Measurements from ENCODE around the gene TPD52L2.

TPD52L2 gene

DNA sequence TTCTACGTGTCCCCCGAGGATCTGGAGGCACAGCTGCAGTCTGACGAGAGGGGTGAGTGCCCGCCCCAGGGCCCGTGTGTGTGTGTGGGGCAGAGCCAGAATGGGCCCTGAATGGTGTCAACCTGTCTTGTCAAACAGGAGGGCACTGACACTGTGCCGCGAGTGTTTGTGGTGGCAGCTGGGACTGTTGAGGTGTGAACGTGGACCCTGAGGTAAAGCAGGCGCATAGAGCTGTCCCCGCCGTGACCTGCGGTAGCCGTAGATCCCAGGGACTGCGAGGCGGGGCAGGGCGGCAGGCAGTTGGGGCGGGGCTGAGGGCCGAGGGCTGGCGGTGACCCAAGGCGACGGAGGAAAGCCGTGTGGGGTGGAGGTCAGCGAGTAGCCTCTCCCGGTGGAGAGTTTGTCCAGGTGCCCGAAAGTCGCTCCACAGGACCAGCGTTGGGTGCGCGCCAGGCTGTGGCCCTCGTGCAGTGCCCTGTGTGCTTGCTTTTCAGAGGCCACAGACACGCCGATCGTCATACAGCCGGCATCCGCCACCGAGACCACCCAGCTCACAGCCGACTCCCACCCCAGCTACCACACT is 66.0 kb downstream of the TPD52L2 start:
- no peak for DNase-seq (ENCODE audit: low read depth)

DNA sequence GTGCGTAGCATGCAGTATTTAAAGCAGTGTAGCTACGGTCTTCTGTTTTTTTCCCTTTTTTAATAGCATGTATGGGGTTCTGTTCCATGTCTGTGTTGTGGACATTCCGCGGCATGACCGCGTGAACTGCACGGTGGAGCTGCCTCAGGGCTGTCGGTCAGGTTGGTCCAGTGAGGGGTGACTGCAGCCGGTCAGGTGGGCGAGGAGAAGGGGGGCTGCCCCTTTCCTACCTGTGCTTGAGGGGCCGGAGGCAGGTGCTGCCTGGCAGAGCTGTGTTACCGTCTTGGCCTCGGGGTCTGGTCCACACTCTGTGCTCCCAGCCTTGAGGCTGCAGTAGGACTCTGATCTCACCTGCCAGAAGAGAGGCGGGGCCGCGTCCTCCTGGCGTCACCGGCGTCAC is 66.7 kb downstream of the TPD52L2 start:
- DNase-seq (ENCODE audit: low read depth), result no peak
- no peaks in the 10 kb centered on the region for H3K9me3 ChIP-seq (ENCODE audit: control insufficient read depth, low read length)
- H3K4me1 ChIP-seq (ENCODE audit: control insufficient read depth, insufficient read depth, low read length), result no peaks in the 10 kb centered on the region
- no peak overlapping the region for H3K9ac ChIP-seq (ENCODE audit: low read length)
- H3K36me3 ChIP-seq (ENCODE audit: control insufficient read depth, insufficient read depth, low read length, severe bottlenecking), result peaks cover 87% of the 10 kb centered on the region
- H3K4me3 ChIP-seq (ENCODE audit: low read length), result no peak overlapping the region
- H3K27me3 ChIP-seq (replicated peaks; ENCODE audit: control insufficient read depth, insufficient read depth, low read length), result no peaks in the 10 kb centered on the region

More for the DNA sequence above, 66.0 kb downstream of the TPD52L2 start:
- Histone ChIP-seq H3K9me3 (ENCODE audit: control insufficient read depth, low read length) (no peaks in the 10 kb centered on the region), H3K4me3 (ENCODE audit: low read length) (no peak overlapping the region), H3K36me3 (ENCODE audit: control insufficient read depth, insufficient read depth, low read length, severe bottlenecking) (peaks cover 87% of the 10 kb centered on the region), H3K4me1 (ENCODE audit: control insufficient read depth, insufficient read depth, low read length) (no peaks in the 10 kb centered on the region), H3K9ac (ENCODE audit: low read length) (no peak overlapping the region), H3K27me3 (replicated peaks; ENCODE audit: control insufficient read depth, insufficient read depth, low read length) (no peaks in the 10 kb centered on the region)

DNA sequence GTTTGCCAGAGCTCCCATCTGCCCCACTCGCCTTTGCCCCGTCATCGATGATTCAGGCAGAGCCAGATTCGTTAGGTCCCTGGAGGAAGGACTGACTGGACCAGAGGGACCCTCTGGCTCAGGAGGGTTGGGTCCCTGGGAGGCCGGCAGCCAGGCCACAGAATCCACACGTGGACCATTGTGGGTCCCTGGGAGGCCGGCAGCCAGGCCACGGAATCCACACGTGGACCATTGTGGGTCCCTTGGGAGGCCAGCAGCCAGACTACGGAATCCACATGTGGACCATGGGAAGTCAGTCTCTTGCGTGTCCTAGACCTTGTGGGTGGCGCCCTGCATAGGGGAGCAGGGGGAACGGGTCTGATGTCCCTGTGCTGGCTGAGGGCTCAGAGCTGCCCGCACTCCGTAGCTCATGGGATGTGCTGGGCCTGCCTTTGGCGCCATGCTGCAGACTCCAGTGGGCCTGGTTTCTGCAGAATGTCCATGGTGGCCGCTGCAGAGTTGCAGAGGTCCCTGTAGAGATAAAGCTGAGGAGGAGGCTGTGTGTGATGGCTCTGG is 67.6 kb downstream of the TPD52L2 start:
- Histone ChIP-seq H3K9ac (ENCODE audit: low read length) (no peak overlapping the region), H3K36me3 (ENCODE audit: control insufficient read depth, insufficient read depth, low read length, severe bottlenecking) (peaks cover 84% of the 10 kb centered on the region), H3K9me3 (ENCODE audit: control insufficient read depth, low read length) (no peaks in the 10 kb centered on the region), H3K4me1 (ENCODE audit: control insufficient read depth, insufficient read depth, low read length) (no peaks in the 10 kb centered on the region), H3K4me3 (ENCODE audit: low read length) (no peak overlapping the region), H3K27me3 (replicated peaks; ENCODE audit: control insufficient read depth, insufficient read depth, low read length) (no peaks in the 10 kb centered on the region)
- no peak for DNase-seq (ENCODE audit: low read depth)

DNA sequence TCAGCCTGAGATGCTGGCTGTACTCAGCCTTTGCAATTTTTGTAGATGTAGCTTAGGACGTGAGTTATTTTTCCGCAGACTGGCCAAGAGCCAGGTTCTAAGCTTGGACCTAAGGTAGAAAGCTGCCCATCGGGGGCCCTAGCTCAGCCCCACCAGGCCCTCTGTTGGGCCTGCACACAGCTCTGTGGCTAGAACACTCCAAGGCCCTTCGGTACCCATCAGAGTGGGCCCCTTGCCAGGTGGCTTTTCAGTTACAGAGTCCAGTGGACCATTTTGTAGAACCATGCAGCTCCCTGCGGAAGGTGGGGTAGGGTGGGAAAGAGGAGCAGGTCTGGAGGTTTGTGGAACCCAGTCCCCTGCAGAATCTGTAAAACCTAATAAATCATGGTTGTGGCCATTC is 68.6 kb downstream of the TPD52L2 start:
- no peaks in the 10 kb centered on the region for H3K4me1 ChIP-seq (ENCODE audit: control insufficient read depth, insufficient read depth, low read length)
- H3K9ac ChIP-seq (ENCODE audit: low read length), result no peak overlapping the region
- no peaks in the 10 kb centered on the region for H3K9me3 ChIP-seq (ENCODE audit: control insufficient read depth, low read length)
- no peaks in the 10 kb centered on the region for H3K27me3 ChIP-seq (replicated peaks; ENCODE audit: control insufficient read depth, insufficient read depth, low read length)
- no peak overlapping the region for H3K4me3 ChIP-seq (ENCODE audit: low read length)
- no peak for DNase-seq (ENCODE audit: low read depth)
- H3K36me3 ChIP-seq (ENCODE audit: control insufficient read depth, insufficient read depth, low read length, severe bottlenecking), result peaks cover 74% of the 10 kb centered on the region

DNA sequence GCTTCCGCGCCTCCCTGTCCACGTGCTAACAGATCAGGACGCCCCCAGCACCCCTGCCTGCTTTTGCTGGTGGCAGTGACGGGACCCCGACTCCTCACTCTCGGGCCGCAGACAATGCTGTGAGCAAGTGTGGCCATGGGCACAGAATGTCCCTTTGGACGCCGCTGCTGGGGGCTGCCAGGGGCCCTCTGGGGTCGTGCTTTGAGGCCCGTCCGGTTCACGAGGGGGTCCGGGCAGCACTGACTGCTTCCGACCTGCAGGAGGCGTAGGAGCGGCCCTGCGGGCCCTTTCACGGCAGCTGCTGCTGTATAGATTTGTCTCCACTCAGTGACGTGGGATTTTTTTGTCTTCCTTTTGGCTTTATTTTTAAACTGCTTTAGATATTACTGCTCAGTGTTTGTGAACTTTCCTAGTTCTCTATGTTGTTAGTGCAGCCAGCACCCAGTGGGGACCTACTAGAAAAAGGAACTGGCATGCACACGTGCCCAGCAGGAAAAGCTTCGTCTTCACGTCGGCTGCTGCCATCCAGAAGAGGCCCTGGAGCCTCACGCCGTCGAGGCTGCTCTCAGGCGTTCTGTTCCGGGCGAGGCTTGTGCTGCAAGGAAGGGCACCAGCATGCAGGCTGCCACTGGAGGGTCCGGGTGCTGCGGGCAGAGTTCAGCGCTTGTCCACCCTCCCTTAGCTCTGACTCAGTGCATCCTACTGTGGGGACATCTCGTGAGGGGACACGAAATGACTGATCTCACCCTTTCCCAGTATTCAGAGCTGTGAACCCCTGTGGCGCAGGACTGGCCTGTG is 69.4 kb downstream of the TPD52L2 start:
- no peaks in the 10 kb centered on the region for H3K4me1 ChIP-seq (ENCODE audit: control insufficient read depth, insufficient read depth, low read length)
- no peaks in the 10 kb centered on the region for H3K27me3 ChIP-seq (replicated peaks; ENCODE audit: control insufficient read depth, insufficient read depth, low read length)
- peaks cover 67% of the 10 kb centered on the region for H3K36me3 ChIP-seq (ENCODE audit: control insufficient read depth, insufficient read depth, low read length, severe bottlenecking)
- H3K4me3 ChIP-seq (ENCODE audit: low read length), result no peak overlapping the region
- H3K9me3 ChIP-seq (ENCODE audit: control insufficient read depth, low read length), result no peaks in the 10 kb centered on the region
- no peak overlapping the region for H3K9ac ChIP-seq (ENCODE audit: low read length)
- no peak for DNase-seq (ENCODE audit: low read depth)

DNA sequence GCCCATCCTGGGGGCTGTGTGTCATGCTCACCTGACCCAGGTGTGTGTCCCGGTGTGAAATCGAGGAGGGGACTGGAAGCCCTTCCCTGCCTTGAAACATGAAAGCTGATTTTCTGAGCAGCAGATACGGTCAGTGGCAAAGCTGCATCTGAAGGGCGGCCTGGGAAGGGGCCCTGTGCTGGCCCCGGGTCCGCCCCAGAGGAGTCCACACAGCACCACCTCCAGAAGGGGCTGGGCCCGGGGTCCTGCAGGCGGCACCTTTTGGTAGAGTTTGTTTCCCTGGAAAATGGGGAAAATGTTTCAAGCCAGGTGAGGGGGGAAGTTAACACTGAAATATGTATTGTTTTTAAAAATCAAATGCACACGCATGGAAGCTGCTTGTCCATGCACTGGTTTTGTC is 70.4 kb downstream of the TPD52L2 start:
- H3K9me3 ChIP-seq (ENCODE audit: control insufficient read depth, low read length), result no peaks in the 10 kb centered on the region
- H3K27me3 ChIP-seq (replicated peaks; ENCODE audit: control insufficient read depth, insufficient read depth, low read length), result no peaks in the 10 kb centered on the region
- H3K9ac ChIP-seq (ENCODE audit: low read length), result no peak overlapping the region
- no peak overlapping the region for H3K4me3 ChIP-seq (ENCODE audit: low read length)
- H3K4me1 ChIP-seq (ENCODE audit: control insufficient read depth, insufficient read depth, low read length), result no peaks in the 10 kb centered on the region
- no peak for DNase-seq (ENCODE audit: low read depth)
- peaks cover 64% of the 10 kb centered on the region for H3K36me3 ChIP-seq (ENCODE audit: control insufficient read depth, insufficient read depth, low read length, severe bottlenecking)

DNA sequence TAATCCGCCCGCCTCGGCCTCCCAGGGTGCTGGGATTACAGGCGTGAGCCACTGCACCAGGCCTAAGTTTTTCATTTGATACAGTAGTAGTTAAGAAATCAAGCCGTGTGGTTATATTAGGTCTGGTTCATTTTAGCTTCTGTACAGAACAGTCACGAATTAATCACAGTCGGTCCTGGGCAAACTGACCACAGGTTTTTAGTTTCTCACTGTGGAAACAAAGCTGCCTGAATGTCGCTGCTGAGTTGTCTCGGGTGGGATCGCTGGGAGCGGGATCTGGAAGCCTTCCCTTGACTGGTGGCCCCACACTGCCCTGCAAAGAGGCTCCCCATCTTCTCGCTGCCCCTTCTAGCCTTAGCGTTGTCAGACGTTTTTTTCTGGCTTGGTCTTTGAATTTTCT is 72.5 kb downstream of the TPD52L2 start:
- DNase-seq (ENCODE audit: low read depth), result no peak
- H3K9me3 ChIP-seq (ENCODE audit: control insufficient read depth, low read length), result no peaks in the 10 kb centered on the region
- no peak overlapping the region for H3K9ac ChIP-seq (ENCODE audit: low read length)
- H3K4me3 ChIP-seq (ENCODE audit: low read length), result no peak overlapping the region
- no peaks in the 10 kb centered on the region for H3K27me3 ChIP-seq (replicated peaks; ENCODE audit: control insufficient read depth, insufficient read depth, low read length)
- H3K4me1 ChIP-seq (ENCODE audit: control insufficient read depth, insufficient read depth, low read length), result no peaks in the 10 kb centered on the region
- H3K36me3 ChIP-seq (ENCODE audit: control insufficient read depth, insufficient read depth, low read length, severe bottlenecking), result peaks cover 52% of the 10 kb centered on the region

DNA sequence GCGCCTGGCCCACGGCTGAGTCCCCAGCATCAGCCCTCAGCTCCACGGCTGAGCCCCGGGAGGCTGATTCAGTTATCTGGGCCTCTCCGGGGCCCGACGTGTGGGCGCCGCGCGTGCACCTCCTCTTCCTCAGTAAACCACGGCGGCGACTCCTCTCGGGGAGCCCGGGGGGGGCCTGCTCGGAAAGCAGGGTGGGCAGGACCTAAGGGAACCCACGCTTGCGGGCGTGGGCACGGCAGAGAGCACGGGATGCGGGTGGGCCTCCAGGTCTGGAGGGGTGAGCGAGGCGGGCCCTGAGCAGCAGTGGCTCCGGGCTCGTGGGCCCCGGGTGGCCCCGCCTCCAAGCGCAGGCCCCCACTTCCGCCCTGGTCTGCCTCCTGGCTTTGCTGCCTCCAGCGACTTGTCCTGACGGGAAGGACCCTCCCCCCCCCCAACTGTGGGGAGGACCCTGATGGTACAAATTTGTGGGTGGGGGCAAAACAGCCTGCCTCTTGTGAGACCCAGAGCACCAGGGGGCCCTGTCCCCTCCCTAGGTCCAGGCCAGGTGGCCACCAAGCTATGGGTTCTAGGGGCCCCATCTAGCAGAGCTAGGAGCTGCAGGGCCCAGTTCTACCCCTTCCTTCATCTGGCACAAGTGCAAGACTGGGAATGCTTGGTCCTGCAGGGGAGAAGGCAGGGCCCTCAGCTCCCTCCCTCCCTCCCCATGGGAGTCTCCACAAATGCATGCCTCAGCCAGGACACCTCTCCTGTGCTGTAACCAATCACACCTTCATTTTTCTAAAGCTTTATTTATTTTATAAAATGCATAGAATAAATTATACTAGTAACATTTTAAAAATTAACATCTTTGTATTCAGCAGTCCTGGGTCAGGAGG is 74.2 kb downstream of the TPD52L2 start:
- H3K9me3 ChIP-seq (ENCODE audit: control insufficient read depth, low read length), result no peaks in the 10 kb centered on the region
- H3K4me1 ChIP-seq (ENCODE audit: control insufficient read depth, insufficient read depth, low read length), result no peaks in the 10 kb centered on the region
- DNase-seq (ENCODE audit: low read depth), result no peak
- H3K9ac ChIP-seq (ENCODE audit: low read length), result no peak overlapping the region
- no peaks in the 10 kb centered on the region for H3K27me3 ChIP-seq (replicated peaks; ENCODE audit: control insufficient read depth, insufficient read depth, low read length)
- no peak overlapping the region for H3K4me3 ChIP-seq (ENCODE audit: low read length)
- H3K36me3 ChIP-seq (ENCODE audit: control insufficient read depth, insufficient read depth, low read length, severe bottlenecking), result peaks cover 55% of the 10 kb centered on the region

DNA sequence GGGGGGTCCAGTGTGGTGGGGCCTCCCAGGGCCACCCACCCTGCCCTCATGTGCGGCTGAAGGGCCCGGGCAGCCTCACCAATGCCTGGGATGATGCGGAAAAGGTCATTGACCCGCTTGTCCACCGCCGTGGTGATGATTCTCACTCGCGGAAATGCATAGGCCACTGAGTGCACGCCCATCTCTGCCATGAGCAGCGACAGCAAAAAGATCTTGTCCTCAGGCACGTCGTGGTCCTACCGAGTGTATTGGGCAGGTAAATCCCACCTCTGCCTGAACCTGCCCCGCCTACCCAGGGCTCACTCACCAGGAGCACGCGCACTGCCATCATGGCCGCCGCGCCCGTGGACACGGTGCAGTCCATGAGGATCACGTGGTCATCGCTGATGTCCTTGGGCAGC is 75.0 kb downstream of the TPD52L2 start:
- Histone ChIP-seq H3K4me3 (ENCODE audit: low read length) (no peak overlapping the region), H3K9me3 (ENCODE audit: control insufficient read depth, low read length) (no peaks in the 10 kb centered on the region), H3K36me3 (ENCODE audit: control insufficient read depth, insufficient read depth, low read length, severe bottlenecking) (peaks cover 53% of the 10 kb centered on the region), H3K4me1 (ENCODE audit: control insufficient read depth, insufficient read depth, low read length) (no peaks in the 10 kb centered on the region), H3K9ac (ENCODE audit: low read length) (no peak overlapping the region), H3K27me3 (replicated peaks; ENCODE audit: control insufficient read depth, insufficient read depth, low read length) (no peaks in the 10 kb centered on the region)
- DNase-seq (ENCODE audit: low read depth), result no peak

DNA sequence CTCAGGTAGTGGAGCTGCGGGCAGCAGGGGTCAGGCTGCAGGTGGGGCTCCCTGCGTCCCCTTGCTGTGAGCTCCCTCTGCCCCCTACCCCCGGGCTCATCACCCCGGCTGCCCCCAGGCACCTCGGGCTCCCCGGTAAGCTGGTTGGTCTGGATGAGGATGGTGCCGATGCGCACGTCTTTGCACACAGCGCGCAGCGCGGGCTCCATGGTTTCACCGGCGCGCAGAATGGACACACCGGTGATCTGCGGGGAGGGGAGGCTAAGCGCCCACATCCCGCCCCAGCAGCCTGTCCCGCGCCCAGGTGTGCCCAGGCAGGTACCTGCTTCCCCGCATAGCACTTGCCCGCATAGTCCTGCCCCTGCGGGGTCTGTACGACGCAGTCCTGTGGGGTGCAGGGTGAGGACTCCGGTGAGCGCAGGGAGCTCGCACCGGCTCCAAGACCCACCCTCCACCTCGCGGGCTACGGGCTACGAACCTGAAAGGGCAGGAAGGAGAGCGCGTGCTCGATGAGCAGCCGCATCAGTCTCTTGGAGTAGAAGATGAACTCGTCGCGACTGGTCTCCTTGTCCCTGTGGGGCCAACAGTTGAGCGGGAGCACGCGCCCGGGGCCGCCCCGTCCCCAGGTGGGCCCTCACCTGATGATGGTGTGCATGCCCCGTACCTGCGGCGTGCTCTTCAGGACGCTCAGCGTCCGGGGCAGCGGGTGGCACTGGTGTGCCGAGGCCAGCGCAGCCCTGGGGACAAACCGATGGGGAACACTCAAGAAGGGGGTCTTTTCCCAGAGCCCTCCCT is 75.6 kb downstream of the TPD52L2 start:
- Histone ChIP-seq H3K9ac (ENCODE audit: low read length) (no peak overlapping the region), H3K4me1 (ENCODE audit: control insufficient read depth, insufficient read depth, low read length) (no peaks in the 10 kb centered on the region), H3K9me3 (ENCODE audit: control insufficient read depth, low read length) (no peaks in the 10 kb centered on the region), H3K27me3 (replicated peaks; ENCODE audit: control insufficient read depth, insufficient read depth, low read length) (no peaks in the 10 kb centered on the region), H3K4me3 (ENCODE audit: low read length) (no peak overlapping the region), H3K36me3 (ENCODE audit: control insufficient read depth, insufficient read depth, low read length, severe bottlenecking) (peaks cover 53% of the 10 kb centered on the region)
- DNase-seq (ENCODE audit: low read depth), result no peak
